CD14-positive monocyte (primary cell): ENCODE results near the gene DOCK1. TPM values are rescaled to one million over a fixed set of nuclear protein-coding genes. Genes with fewer than 3 reads are reported as not detected.

Source experiments
- DNase-seq, 3 donors: peaks; one replicate each; pipeline ENCODE4 v3.0.0-alpha.2; 2011 to 2022
- H2AFZ ChIP-seq: 2 replicates; pipeline ENCODE4 v1.6.0; 2012; ENCODE audit warnings: mild to moderate bottlenecking, low read depth, low read length, inconsistent platforms; ENCODE audit not compliant: insufficient read depth, poor library complexity, severe bottlenecking
- H3K27ac ChIP-seq, 2 donors: 1 replicate in 1 of 2; 2 replicates in 1 of 2; pipeline ENCODE4 v1.5.1; 2012 to 2013; ENCODE audit warnings: low read length in 2 of 2, control low read depth in 1 of 2, inconsistent platforms in 1 of 2, low read depth in 1 of 2, mild to moderate bottlenecking in 1 of 2
- H3K27me3 ChIP-seq, 2 donors: one replicate each; pipeline versions ENCODE4 v1.6.0 to v1.6.1; 2011 to 2013; ENCODE audit warnings: low read length in 2 of 2; ENCODE audit not compliant: control insufficient read depth in 2 of 2, insufficient read depth in 2 of 2
- H3K36me3 ChIP-seq, 2 donors: replicated peaks in 1 of 2; 1 replicate in 1 of 2; 2 replicates in 1 of 2; pipeline versions ENCODE4 v1.5.1 to v1.6.1; 2012 to 2013; ENCODE audit warnings: low read length in 2 of 2, control low read depth in 1 of 2, inconsistent platforms in 1 of 2, mild to moderate bottlenecking in 1 of 2; ENCODE audit not compliant: insufficient read depth in 2 of 2, control insufficient read depth in 1 of 2
- H3K4me1 ChIP-seq, 2 donors: 1 replicate in 1 of 2; 2 replicates in 1 of 2; pipeline versions ENCODE4 v1.5.1 to v1.6.1; 2012 to 2013; ENCODE audit warnings: low read length in 2 of 2, control low read depth in 1 of 2, inconsistent platforms in 1 of 2, mild to moderate bottlenecking in 1 of 2, moderate library complexity in 1 of 2; ENCODE audit not compliant: insufficient read depth in 2 of 2, control insufficient read depth in 1 of 2
- H3K4me2 ChIP-seq: replicated peaks from 2 replicates; pipeline ENCODE3; 2012; ENCODE audit warnings: low read length, moderate library complexity, mild to moderate bottlenecking; ENCODE audit not compliant: poor library complexity, severe bottlenecking; ENCODE audit errors: extremely low read depth
- H3K4me3 ChIP-seq, 3 experiments: fragments of 200-600 bp in 1 of 3; sonication (generic) in 1 of 3; replicated peaks in 1 of 3; 1 replicate in 2 of 3; 2 replicates in 1 of 3; pipeline ENCODE4 v1.5.1; 2011 to 2013; ENCODE audit warnings: low read length in 3 of 3, mild to moderate bottlenecking in 3 of 3, control low read depth in 2 of 3, low read depth in 2 of 3, inconsistent platforms in 1 of 3, moderate library complexity in 1 of 3
- H3K79me2 ChIP-seq: 2 replicates; pipeline ENCODE4 v1.6.0; 2012; ENCODE audit warnings: mild to moderate bottlenecking, control low read depth, inconsistent platforms, low read length, moderate library complexity; ENCODE audit not compliant: insufficient read depth
- H3K9ac ChIP-seq: 2 replicates; pipeline ENCODE4 v1.6.0; 2017; ENCODE audit warnings: low read length, mild to moderate bottlenecking; ENCODE audit not compliant: insufficient read depth, poor library complexity, severe bottlenecking
- H3K9me3 ChIP-seq, 2 donors: replicated peaks in 1 of 2; 1 replicate in 1 of 2; 2 replicates in 1 of 2; pipeline versions ENCODE4 v1.5.1 to v1.6.1; 2012 to 2013; ENCODE audit warnings: low read length in 2 of 2, control low read depth in 1 of 2; ENCODE audit not compliant: control insufficient read depth in 1 of 2, insufficient read depth in 1 of 2
- H4K20me1 ChIP-seq: 2 replicates; pipeline ENCODE4 v1.6.0; 2012; ENCODE audit warnings: mild to moderate bottlenecking, low read length, control low read depth, moderate library complexity; ENCODE audit not compliant: insufficient read depth
- H3K27ac Mint-ChIP-seq, 7 donors: one replicate each; pipeline ENCODE4 v1.8.0; 2020; ENCODE audit warnings: mild to moderate bottlenecking in 7 of 7, mixed read lengths in 7 of 7, moderate library complexity in 6 of 7, inconsistent platforms in 2 of 7
- H3K27me3 Mint-ChIP-seq, 3 donors: one replicate each; pipeline ENCODE4 v1.8.0; 2021 to 2022; ENCODE audit warnings: low read depth in 3 of 3, mild to moderate bottlenecking in 3 of 3, mixed read lengths in 3 of 3, moderate library complexity in 3 of 3, inconsistent platforms in 1 of 3
- H3K36me3 Mint-ChIP-seq, 2 donors: one replicate each; pipeline ENCODE4 v1.8.0; 2020; ENCODE audit warnings: mixed read lengths in 2 of 2, inconsistent platforms in 1 of 2, mild to moderate bottlenecking in 1 of 2
- H3K4me1 Mint-ChIP-seq: one replicate; pipeline ENCODE4 v1.8.0; 2020; ENCODE audit warnings: mild to moderate bottlenecking, mixed read lengths
- H3K4me3 Mint-ChIP-seq, 2 donors: one replicate each; pipeline ENCODE4 v1.8.0; 2020; ENCODE audit warnings: mild to moderate bottlenecking in 2 of 2, mixed read lengths in 2 of 2, moderate library complexity in 1 of 2
- H3K9me3 Mint-ChIP-seq, 7 donors: one replicate each; pipeline ENCODE4 v1.8.0; 2020 to 2022; ENCODE audit warnings: mixed read lengths in 7 of 7, mild to moderate bottlenecking in 6 of 7, moderate library complexity in 6 of 7, inconsistent platforms in 2 of 7
- WGBS: methylation state at CpG from one replicate; pipeline ENCODE4 v1.1.5; 2013; ENCODE audit warnings: missing lambda C conversion rate; ENCODE audit not compliant: insufficient coverage; 5-methylcytosine and 5-hydroxymethylcytosine counted together
- intact Hi-C, 2 donors: fragments of 100-400 bp; cut with micrococcal nuclease; formaldehyde crosslinking; loops; one replicate each; pipeline versions ENCODE4 v1.15.0 to v1.15.1; 2023
- polyA plus RNA-seq, 3 donors: library from polyadenylated mRNA; depleted of rRNA in 1 of 3; unstranded in 2 of 3; stranded (reverse) in 1 of 3; fragments of 300-500 nt in 2 of 3; fragments of >200 nt in 1 of 3; fragmentation: Illumina TruSeq in 2 of 3; gene quantifications; 1 replicate in 2 of 3; 2 replicates in 1 of 3; pipeline ENCODE4 v1.2.3, GENCODE V29; 2012 to 2021
- TF ChIP-seq, protein P1 (sequence below): fragments of 200-600 bp; IDR thresholded peaks from one replicate; pipeline ENCODE4 v1.8.0; 2022; ENCODE audit warnings: antibody characterized with exemption, mild to moderate bottlenecking

The DOCK1 gene
- polyA plus RNA-seq, 3 donors = 0.31 to 0.35 TPM; not detected in 1

DNA sequence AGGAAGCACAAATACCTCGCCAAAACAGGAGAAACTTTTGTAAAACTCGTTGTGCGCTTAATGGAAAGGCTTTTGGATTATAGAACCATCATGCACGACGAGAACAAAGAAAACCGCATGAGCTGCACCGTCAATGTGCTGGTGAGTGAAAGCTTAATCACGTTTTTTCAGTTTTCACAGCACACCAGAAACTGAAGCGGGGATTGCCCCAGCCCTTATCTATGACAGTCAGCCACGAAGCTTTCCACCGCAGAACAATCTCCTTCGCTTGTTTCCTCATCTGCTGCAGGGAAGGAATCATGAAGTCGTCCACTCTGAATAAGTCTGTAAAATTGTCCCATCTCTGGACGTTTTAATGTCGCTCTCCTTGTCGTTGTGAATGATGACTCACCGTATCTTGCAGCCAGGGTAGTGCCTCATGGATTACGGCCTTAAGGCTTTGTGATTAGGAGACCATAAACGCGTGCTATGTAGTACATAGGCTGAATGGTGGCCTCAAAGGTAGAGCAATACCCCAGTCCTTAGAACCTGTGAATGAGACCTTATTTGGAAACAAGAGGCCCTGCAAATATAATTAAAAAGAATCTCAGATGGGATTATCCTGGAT lies 468.9 kb downstream of the DOCK1 start:
- no peak overlapping the region for H3K27ac Mint-ChIP-seq
- H3K9me3 Mint-ChIP-seq = peaks cover 0 to 2% (median 0%) of the 10 kb centered on the region in 7 donors
- H2AFZ ChIP-seq = no peak overlapping the region
- no peaks in the 10 kb centered on the region for H3K27me3 ChIP-seq
- no peak for DNase-seq
- no peaks in the 10 kb centered on the region for H3K79me2 ChIP-seq
- no peaks in the 10 kb centered on the region for H3K4me1 Mint-ChIP-seq
- no peak overlapping the region for H3K4me3 Mint-ChIP-seq
- H3K27me3 Mint-ChIP-seq = no peaks in the 10 kb centered on the region
- H4K20me1 ChIP-seq = no peaks in the 10 kb centered on the region
- TF ChIP-seq, protein P1, sequence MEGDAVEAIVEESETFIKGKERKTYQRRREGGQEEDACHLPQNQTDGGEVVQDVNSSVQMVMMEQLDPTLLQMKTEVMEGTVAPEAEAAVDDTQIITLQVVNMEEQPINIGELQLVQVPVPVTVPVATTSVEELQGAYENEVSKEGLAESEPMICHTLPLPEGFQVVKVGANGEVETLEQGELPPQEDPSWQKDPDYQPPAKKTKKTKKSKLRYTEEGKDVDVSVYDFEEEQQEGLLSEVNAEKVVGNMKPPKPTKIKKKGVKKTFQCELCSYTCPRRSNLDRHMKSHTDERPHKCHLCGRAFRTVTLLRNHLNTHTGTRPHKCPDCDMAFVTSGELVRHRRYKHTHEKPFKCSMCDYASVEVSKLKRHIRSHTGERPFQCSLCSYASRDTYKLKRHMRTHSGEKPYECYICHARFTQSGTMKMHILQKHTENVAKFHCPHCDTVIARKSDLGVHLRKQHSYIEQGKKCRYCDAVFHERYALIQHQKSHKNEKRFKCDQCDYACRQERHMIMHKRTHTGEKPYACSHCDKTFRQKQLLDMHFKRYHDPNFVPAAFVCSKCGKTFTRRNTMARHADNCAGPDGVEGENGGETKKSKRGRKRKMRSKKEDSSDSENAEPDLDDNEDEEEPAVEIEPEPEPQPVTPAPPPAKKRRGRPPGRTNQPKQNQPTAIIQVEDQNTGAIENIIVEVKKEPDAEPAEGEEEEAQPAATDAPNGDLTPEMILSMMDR = no peak
- H3K4me1 ChIP-seq = no peaks in the 10 kb centered on the region
- H3K9me3 ChIP-seq = no peaks in the 10 kb centered on the region
- H3K4me3 ChIP-seq = no peak overlapping the region
- intact Hi-C loops = no loop called here
- H3K36me3 ChIP-seq = no peaks in the 10 kb centered on the region
- WGBS = 95% methylated on average over 19 of the region's 20 CpGs
- H3K36me3 Mint-ChIP-seq = no peaks in the 10 kb centered on the region
- H3K27ac ChIP-seq = no peak overlapping the region
- H3K4me2 ChIP-seq = no peak overlapping the region
- H3K9ac ChIP-seq = no peak overlapping the region

DNA sequence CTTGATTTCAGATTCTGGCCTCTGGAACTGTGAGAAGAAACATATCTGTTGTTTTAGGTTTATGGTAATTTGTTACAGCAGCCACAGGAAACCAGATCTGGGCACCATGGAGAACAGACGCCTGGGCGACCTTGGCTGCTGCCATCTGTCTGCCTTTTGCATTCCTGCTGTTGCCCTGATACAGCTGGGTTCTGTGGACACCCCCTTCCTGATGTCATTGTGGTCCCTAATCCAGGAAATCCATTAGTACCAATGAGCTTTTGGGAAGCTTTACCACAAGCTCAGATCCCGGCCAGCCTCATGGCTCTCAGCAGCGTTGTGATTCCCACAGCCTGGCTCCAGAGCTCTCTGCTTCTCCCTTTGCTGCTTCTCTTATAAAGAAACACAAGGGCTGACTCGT lies 469.7 kb downstream of the DOCK1 start:
- DNase-seq = no peak
- Mint-ChIP-seq H3K36me3 (no peaks in the 10 kb centered on the region), H3K9me3 (peaks cover 0 to 2% (median 0%) of the 10 kb centered on the region in 7 donors), H3K4me3 (no peak overlapping the region), H3K27me3 (no peaks in the 10 kb centered on the region), H3K4me1 (no peaks in the 10 kb centered on the region), H3K27ac (peak overlapping the region in 1 of 7 donors; percentile 6)
- Histone ChIP-seq H3K9me3 (no peaks in the 10 kb centered on the region), H3K4me1 (no peaks in the 10 kb centered on the region), H3K79me2 (no peaks in the 10 kb centered on the region), H2AFZ (no peak overlapping the region), H3K27ac (no peak overlapping the region), H3K4me2 (no peak overlapping the region), H3K9ac (no peak overlapping the region), H3K4me3 (no peak overlapping the region), H3K27me3 (no peaks in the 10 kb centered on the region), H3K36me3 (no peaks in the 10 kb centered on the region), H4K20me1 (no peaks in the 10 kb centered on the region)
- intact Hi-C loops = no loop called here
- WGBS = 83% methylated on average over 5 of the region's 5 CpGs
- TF ChIP-seq, protein P1 = no peak
